ENCODE results near the gene IRF9. TPM values are rescaled to one million over a fixed set of nuclear protein-coding genes. Genes with fewer than 3 reads are reported as not detected.

Gene IRF9
- total and polyA plus RNA-seq, 2 of the 13 experiments (the other 11 are each of a cell fraction or from before 2014, with no cell fraction given) = 14.9 to 49.7 TPM

- TF ChIP-seq, protein P1, sequence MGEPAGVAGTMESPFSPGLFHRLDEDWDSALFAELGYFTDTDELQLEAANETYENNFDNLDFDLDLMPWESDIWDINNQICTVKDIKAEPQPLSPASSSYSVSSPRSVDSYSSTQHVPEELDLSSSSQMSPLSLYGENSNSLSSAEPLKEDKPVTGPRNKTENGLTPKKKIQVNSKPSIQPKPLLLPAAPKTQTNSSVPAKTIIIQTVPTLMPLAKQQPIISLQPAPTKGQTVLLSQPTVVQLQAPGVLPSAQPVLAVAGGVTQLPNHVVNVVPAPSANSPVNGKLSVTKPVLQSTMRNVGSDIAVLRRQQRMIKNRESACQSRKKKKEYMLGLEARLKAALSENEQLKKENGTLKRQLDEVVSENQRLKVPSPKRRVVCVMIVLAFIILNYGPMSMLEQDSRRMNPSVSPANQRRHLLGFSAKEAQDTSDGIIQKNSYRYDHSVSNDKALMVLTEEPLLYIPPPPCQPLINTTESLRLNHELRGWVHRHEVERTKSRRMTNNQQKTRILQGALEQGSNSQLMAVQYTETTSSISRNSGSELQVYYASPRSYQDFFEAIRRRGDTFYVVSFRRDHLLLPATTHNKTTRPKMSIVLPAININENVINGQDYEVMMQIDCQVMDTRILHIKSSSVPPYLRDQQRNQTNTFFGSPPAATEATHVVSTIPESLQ (CRISPR knock-in tag; conservative IDR thresholded peaks at IDR 0.05) = no peak
- TF ChIP-seq SMYD3 (CRISPR knock-in tag; IDR thresholded peaks at IDR 0.05) (0 out of 2 replicates have a peak, but pooled peaks have one; percentile 18), ARID5B (CRISPR knock-in tag; IDR thresholded peaks at IDR 0.05) (no peak), GTF3A (CRISPR knock-in tag; conservative IDR thresholded peaks at IDR 0.05) (no peak)
Measured at GRCh38 chr14:24127673-24128072, 33.4 kb upstream of the IRF9 start (continued).

DNA sequence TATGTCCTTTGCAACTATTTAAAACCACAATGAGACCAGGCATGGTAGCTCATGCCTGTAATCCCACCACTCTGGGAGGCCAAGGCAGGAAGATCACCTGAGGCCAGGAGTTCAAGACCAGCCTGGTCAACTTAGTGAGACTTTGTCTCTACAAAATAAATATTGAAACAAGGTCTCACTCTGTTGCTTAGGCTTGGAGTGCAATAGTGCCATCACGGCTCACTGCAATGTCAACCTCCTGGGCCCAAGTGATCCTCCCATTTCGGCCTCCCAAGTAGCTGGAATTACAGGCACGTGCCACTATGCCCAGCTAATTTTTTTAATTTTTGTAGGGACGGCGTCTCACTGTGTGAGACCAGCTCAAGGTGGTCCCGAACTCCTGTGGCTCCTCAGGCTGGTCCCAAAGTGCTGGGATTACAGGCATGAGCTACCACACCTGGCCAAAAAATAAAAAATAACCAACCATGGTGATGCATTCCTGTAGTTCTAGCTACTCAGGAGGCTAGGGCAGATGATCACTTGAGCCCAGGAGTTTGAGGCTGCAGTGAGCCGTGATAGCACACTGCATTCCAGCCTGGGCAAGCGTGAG, 31.6 kb upstream of the IRF9 start:
- Histone ChIP-seq H4K20me1 (ENCODE audit: insufficient read depth, low read length) (no peaks in the 10 kb centered on the region), H3K27ac (ENCODE audit: extremely low read length, insufficient read depth, low read length) (no peak overlapping the region), H3K4me1 (ENCODE audit: insufficient read depth, low read length) (peaks cover 40% of the 10 kb centered on the region), H3K4me3 (replicated peaks in 1 of 3; ENCODE audit: insufficient read depth in 1 of 3, low read depth in 2 of 3, low read length in 3 of 3) (no peak overlapping the region), H3K27me3 (ENCODE audit: control insufficient read depth in 1 of 2, insufficient read depth in 2 of 2, low read length in 2 of 2) (no peaks in the 10 kb centered on the region), H3K79me2 (ENCODE audit: insufficient read depth, low read length) (no peaks in the 10 kb centered on the region), H3K36me3 (replicated peaks in 1 of 2; ENCODE audit: control insufficient read depth in 1 of 2, insufficient read depth in 2 of 2, low read length in 2 of 2) (no peaks in the 10 kb centered on the region), H3K4me2 (ENCODE audit: low read depth, low read length) (no peak overlapping the region), H2AFZ (ENCODE audit: low read length) (no peak overlapping the region), H3K9me3 (ENCODE audit: low read length) (no peaks in the 10 kb centered on the region), H3K9ac (ENCODE audit: insufficient read depth, low read depth, low read length) (no peak overlapping the region)
- DNase-seq (ENCODE audit: low spot score) (no peak), FAIRE-seq (no peak), ATAC-seq (no peak)
- ChIA-PET POLR2A (interaction anchor here (0.7 to 22.7 kb wide), 7 partner anchors 9 to 59 kb away, joined by 3 to 977 read pairs (median 4); partner anchors contain the start of genes DCAF11, EMC9, IPO4 and IRF9), CTCF (ENCODE audit: low intra/inter-chr PET ratio, low total read pairs) (no interaction called here)
- in situ Hi-C loops (cut with HindIII; ENCODE audit: extremely low pct_ligation_motif_present, low pct_unique_long_range_greater_than_20kb) (loop anchor here (25.0 kb wide), 1 partner anchor 817 kb away; the partner anchor contains the start of genes BCL2L2, PABPN1 and PPP1R3E), intact Hi-C loops (cut with micrococcal nuclease; ENCODE audit: unreplicated experiment) (no loop called here)
- BruUV-seq (replicated peaks) = no TSS peak
- WGBS (ENCODE audit: low lambda C conversion rate) = 90% methylated on average over 8 of the region's 8 CpGs
- TF ChIP-seq FOXA3 (CRISPR knock-in tag; IDR thresholded peaks at IDR 0.05) (no peak), ZBTB1 (CRISPR knock-in tag; IDR thresholded peaks at IDR 0.05; ENCODE audit: borderline replicate concordance) (no peak), ZNF460 (CRISPR knock-in tag; IDR thresholded peaks at IDR 0.05; ENCODE audit: borderline replicate concordance) (no peak), ZNF234 (CRISPR knock-in tag; conservative IDR thresholded peaks at IDR 0.05) (no peak), ZNF687 (CRISPR knock-in tag; IDR thresholded peaks at IDR 0.05) (no peak), DR1 (CRISPR knock-in tag; IDR thresholded peaks at IDR 0.05) (no peak), PPARG (CRISPR knock-in tag; conservative IDR thresholded peaks at IDR 0.05) (no peak), LCORL (IDR thresholded peaks at IDR 0.05) (no peak), LCORL (CRISPR knock-in tag; IDR thresholded peaks at IDR 0.05) (0 out of 2 replicates have a peak, but pooled peaks have one; percentile 17)

Measured in HepG2 (cell line).